Panc1 (cell line): ENCODE data around the gene DDAH1. TPM values are rescaled to one million over a fixed set of nuclear protein-coding genes. Genes with fewer than 3 reads are reported as not detected.

ENCODE experiments used
- ATAC-seq: fragments of 200-7000 bp; cut with Tn5 transposase; 2 replicates; pipeline ENCODE4 v1.9.1; 2020; ENCODE audit warnings: mild to moderate bottlenecking, moderate library complexity
- BruUV-seq: library from RNA; stranded (reverse); fragments of 400-500 nt; replicated peaks from 2 replicates; lab custom pipeline; 2021; lab: Mats Ljungman, UMichigan
- CTCF ChIA-PET: fragments of 300-600 bp; sonication (Branson Sonifier 250); formaldehyde crosslinking; loops from one replicate; lab custom pipeline; 2022; ENCODE audit warnings: antibody characterized with exemption; lab: Charles Lee
- POLR2A ChIA-PET: fragments of 300-600 bp; sonication (Branson Sonifier 250); formaldehyde crosslinking; loops from one replicate; lab custom pipeline; 2022; ENCODE audit warnings: antibody characterized with exemption; lab: Charles Lee
- DNase-seq: peaks from one replicate; pipeline ENCODE4 v3.0.0-alpha.2; 2010; ENCODE audit warnings: low read depth, low spot score
- H3K27ac ChIP-seq: 2 replicates; pipeline ENCODE4 v1.5.1; 2011; ENCODE audit warnings: mild to moderate bottlenecking, low read length, inconsistent platforms
- H3K27me3 ChIP-seq: fragments of 200-500 bp; sonication (Bioruptor generic); 2 replicates; pipeline ENCODE4 v1.6.0; 2014; ENCODE audit warnings: low read length, inconsistent platforms; ENCODE audit not compliant: control insufficient read depth, insufficient read depth
- H3K36me3 ChIP-seq: fragments of 200-500 bp; sonication (Bioruptor generic); 2 replicates; pipeline ENCODE4 v1.5.1; 2014; ENCODE audit warnings: inconsistent platforms, mild to moderate bottlenecking, low read length, moderate library complexity; ENCODE audit not compliant: control insufficient read depth, insufficient read depth
- H3K4me1 ChIP-seq: 2 replicates; pipeline ENCODE4 v1.5.1; 2011; ENCODE audit warnings: inconsistent platforms, mild to moderate bottlenecking, low read length, moderate library complexity; ENCODE audit not compliant: control insufficient read depth, insufficient read depth
- H3K4me3 ChIP-seq, 2 experiments: 2 replicates each; pipeline ENCODE4 v1.5.1; 2011 to 2012; ENCODE audit warnings: low read depth in 2 of 2, low read length in 2 of 2, mild to moderate bottlenecking in 2 of 2, inconsistent platforms in 1 of 2, moderate library complexity in 1 of 2
- H3K9me3 ChIP-seq: fragments of 200-500 bp; sonication (Bioruptor generic); 2 replicates; pipeline ENCODE4 v1.5.1; 2014; ENCODE audit warnings: low read depth, mild to moderate bottlenecking, inconsistent platforms, low read length, moderate library complexity; ENCODE audit not compliant: control insufficient read depth, insufficient read depth
- CTCF ChIP-seq: fragments of 450-650 bp; IDR thresholded peaks from 2 replicates; pipeline ENCODE4 v1.5.1; 2017; ENCODE audit warnings: mild to moderate bottlenecking
- POLR2AphosphoS5 ChIP-seq: IDR thresholded peaks from 2 replicates; pipeline ENCODE4 v1.6.1; 2012; ENCODE audit warnings: mild to moderate bottlenecking, low read depth, low read length, moderate library complexity
- REST ChIP-seq, 2 experiments: IDR thresholded peaks; 2 replicates each; pipeline ENCODE4 v1.6.1; 2011 to 2012; ENCODE audit warnings: low read depth in 2 of 2, control low read depth in 1 of 2, low read length in 1 of 2, mild to moderate bottlenecking in 1 of 2, moderate library complexity in 1 of 2; ENCODE audit not compliant: insufficient read depth in 1 of 2
- TCF7L2 ChIP-seq: IDR thresholded peaks from 2 replicates; pipeline ENCODE4 v1.6.1; 2011; ENCODE audit warnings: mild to moderate bottlenecking, low read depth, low read length, inconsistent platforms
- in situ Hi-C: cut with HindIII; loops from 2 replicates; pipeline ENCODE4 v1.10.0; 2016; ENCODE audit warnings: low sequenced_read_pairs, low pct_unique_long_range_greater_than_20kb
- intact Hi-C: fragments of 100-400 bp; cut with micrococcal nuclease; formaldehyde crosslinking; loops from one replicate; pipeline ENCODE4 v1.10.0; 2022; ENCODE audit not compliant: unreplicated experiment
- total RNA-seq: library from RNA; stranded (reverse); gene quantifications from one replicate; pipeline ENCODE4 v1.2.1, GENCODE V29; 2021; ENCODE audit not compliant: unreplicated experiment

Gene DDAH1
- total RNA-seq, 1 experiment from 2014 or later, result 85.4 TPM

DNA sequence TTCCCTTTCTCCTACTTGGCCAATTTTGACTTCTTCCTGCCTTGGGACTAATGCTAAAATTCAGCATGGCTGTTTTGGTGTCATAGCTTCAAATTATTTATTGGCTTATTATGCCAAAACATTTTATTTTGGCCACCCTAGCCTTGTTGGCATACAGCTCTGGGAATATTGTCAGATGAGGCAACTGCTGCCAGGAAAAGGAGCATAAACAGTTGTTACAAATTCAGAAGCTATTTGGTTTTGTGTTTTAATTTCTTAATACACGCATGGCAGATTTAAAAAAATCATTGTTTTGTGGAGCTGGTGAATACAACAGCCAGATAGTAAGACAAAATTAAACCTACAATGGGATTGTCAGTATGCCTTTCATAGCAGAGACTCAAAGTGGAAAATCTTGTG, 121.7 kb downstream of the DDAH1 start:
- Histone ChIP-seq H3K4me3 (no peak overlapping the region), H3K9me3 (no peaks in the 10 kb centered on the region), H3K27ac (peak overlapping the region; percentile 90), H3K36me3 (no peaks in the 10 kb centered on the region), H3K27me3 (no peaks in the 10 kb centered on the region), H3K4me1 (peaks cover 56% of the 10 kb centered on the region)
- no peak for ATAC-seq
- in situ Hi-C loops, result loop anchor here (5.0 kb wide), 1 partner anchor 36 kb away; no protein-coding TSS in a partner anchor
- TSS peak; percentile 10 for BruUV-seq
- no peak for DNase-seq
- CTCF ChIA-PET, result interaction anchor here (0.7 to 1.5 kb wide), 4 partner anchors 16 to 120 kb away, joined by 3 to 4 read pairs (median 3); no protein-coding TSS in a partner anchor
- intact Hi-C loops, result loop anchor here (5.0 kb wide), 1 partner anchor 119 kb away; no protein-coding TSS in a partner anchor
- TF ChIP-seq REST (IDR thresholded peaks at IDR 0.05; ENCODE audit: insufficient read depth in 1 of 2, low read depth in 2 of 2, low read length in 1 of 2) (no peak), TCF7L2 (no peak), CTCF (no peak), POLR2AphosphoS5 (no peak)
- POLR2A ChIA-PET, result interaction anchor here (0.7 to 1.5 kb wide), 2 partner anchors 50 to 120 kb away, joined by 3 to 4 read pairs; no protein-coding TSS in a partner anchor

DNA sequence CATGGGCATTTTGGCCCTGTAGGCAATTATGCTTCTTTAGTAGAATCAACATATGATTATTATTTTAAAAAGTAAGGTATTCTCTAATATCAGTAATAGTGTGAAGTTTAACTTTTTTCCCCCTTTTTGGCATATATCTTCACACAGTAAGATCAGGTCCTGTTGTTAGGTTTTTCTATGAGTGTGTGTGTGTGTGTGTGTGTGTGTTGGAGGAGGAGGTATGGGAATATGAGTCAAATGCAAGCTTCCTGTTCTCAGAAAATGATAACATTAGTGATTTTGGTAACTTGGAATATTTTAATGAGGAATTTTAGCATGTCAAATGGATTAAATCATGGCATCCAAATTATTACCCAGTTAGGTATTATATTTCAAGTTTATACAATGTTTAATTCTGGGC, 122.8 kb downstream of the DDAH1 start:
- no TSS peak for BruUV-seq

More for the DNA sequence above, 122.8 kb downstream of the DDAH1 start:
- Histone ChIP-seq H3K27me3 (no peaks in the 10 kb centered on the region), H3K9me3 (no peaks in the 10 kb centered on the region), H3K4me1 (peaks cover 61% of the 10 kb centered on the region), H3K36me3 (no peaks in the 10 kb centered on the region), H3K27ac (peak overlapping the region; percentile 90), H3K4me3 (no peak overlapping the region)
- intact Hi-C loops (loop anchor here (5.0 kb wide), 1 partner anchor 120 kb away; no protein-coding TSS in a partner anchor), in situ Hi-C loops (loop anchor here (5.0 kb wide), 1 partner anchor 35 kb away; no protein-coding TSS in a partner anchor)
- DNase-seq (no peak), ATAC-seq (no peak)
- CTCF ChIA-PET, result no interaction called here
- POLR2A ChIA-PET, result interaction anchor here (0.7 kb wide), 1 partner anchor 168 kb away, joined by 5 read pairs; no protein-coding TSS in a partner anchor
- TF ChIP-seq CTCF, result no peak
- TF ChIP-seq TCF7L2, result no peak
